Pancreas (tissue), 10 donors: ENCODE results near the gene PCDHGA9. TPM values are rescaled to one million over a fixed set of nuclear protein-coding genes. Genes with fewer than 3 reads are reported as not detected.
"Not testable (repeated sequence)": the region's sequence is repeated elsewhere in the genome, so short reads cannot be mapped to it uniquely, and the experiment has no call there.

Experiments
- ATAC-seq, 4 donors: fragments of 200-7000 bp; cut with Tn5 transposase; one replicate each; pipeline versions ENCODE4 v1.8.0 to v1.9.1; 2020; ENCODE audit warnings: mild to moderate bottlenecking in 4 of 4, moderate library complexity in 4 of 4
- DNase-seq, 6 donors: peaks; one replicate each; pipeline ENCODE4 v3.0.0-alpha.2; 2020
- FAIRE-seq: peaks from 2 replicates; lab custom pipeline; 2012; peaks lifted over from hg19 to GRCh38; lab: Jason Lieb, UNC
- H3K27ac ChIP-seq, 4 donors: fragments of 200-600 bp; sonication (generic); 1 replicate in 3 of 4; 2 replicates in 1 of 4; pipeline versions ENCODE4 v1.5.0 to v1.8.0; 2020
- H3K27me3 ChIP-seq, 4 donors: fragments of 200-600 bp; one replicate each; pipeline ENCODE4 v1.8.0; 2021
- H3K36me3 ChIP-seq, 3 donors: fragments of 200-600 bp; sonication (generic) in 1 of 3; one replicate each; pipeline versions ENCODE4 v1.5.0 to v1.8.0; 2020 to 2021
- H3K4me1 ChIP-seq, 3 donors: fragments of 200-600 bp; one replicate each; pipeline ENCODE4 v1.8.0; 2021
- H3K4me3 ChIP-seq, 4 donors: fragments of 200-600 bp; sonication (generic) in 2 of 4; one replicate each; pipeline versions ENCODE4 v1.5.0 to v1.8.0; 2020 to 2021
- H3K9me3 ChIP-seq, 4 donors: fragments of 200-600 bp; one replicate each; pipeline ENCODE4 v1.8.0; 2021
- WGBS, 2 donors: extraction: QIAGEN DNeasy Blood & Tissue Kit; methylation state at CpG; one replicate each; pipeline ENCODE4 v1.1.7; 2013; 5-methylcytosine and 5-hydroxymethylcytosine counted together
- intact Hi-C, 3 donors: fragments of 100-400 bp; cut with DNase I; formaldehyde crosslinking; loops; one replicate each; pipeline versions ENCODE4 v1.11.1 to v1.14.2; 2022
- polyA plus RNA-seq, 2 donors: library from polyadenylated mRNA; stranded (reverse); fragments of 200-250 nt; gene quantifications; one replicate each; pipeline ENCODE4 v1.2.3, GENCODE V29; 2013
- total RNA-seq, 6 donors: library from RNA; stranded (reverse); fragmentation: NEBNext Ultra II Directional in 4 of 6; extraction: Animal tissue kit (Norgen Biotek cat#: 25700) in 4 of 6; gene quantifications; one replicate each; pipeline versions ENCODE4 v1.2.1 to v1.2.4, GENCODE V29; 2021 to 2023
- TF ChIP-seq, protein P1 (sequence below), 4 donors: fragments of 200-600 bp; sonication (generic) in 3 of 4; IDR thresholded peaks; one replicate each; pipeline versions ENCODE4 v1.5.0 to v1.8.0; 2021; ENCODE audit warnings: antibody characterized with exemption in 4 of 4
- donor health status: healthy with polysubstance abuse.
- donor health status: DM: no; HTN: no; CAD: no; lungs with moderate emphysema.
- donor health status: DM: no; HTN: no; CAD: no.
- donor health status: control.
- donor health status: control.
- donor health status: Bipolar disorder and iron deficiency.
- donor health status: DM: yes; HTN: yes; CAD: no.
- donor health status: DM: no; HTN: no; CAD: no.
- donor health status: DM: no; HTN: no; CAD: no.
- donor health status: DM: yes; HTN: yes; CAD: no.

The PCDHGA9 gene
- total and polyA plus RNA-seq, 8 donors, result 0.31 to 3.0 (median 2.0) TPM

GRCh38 chr5:141382469-141383294 is 19.9 kb upstream of the PCDHGA9 start, which contains the start of gene PCDHGA7:
Gene PCDHGA7 (plus strand): TSS chr5:141382742. CDS start chr5:141382900, 158 bp downstream.
- Histone ChIP-seq H3K9me3 (peaks cover 0 to 20% (median 0%) of the 10 kb centered on the region in 4 donors), H3K27me3 (no peaks in the 10 kb centered on the region), H3K4me3 (peak within 1 kb of the TSS in 2 of 4 donors; percentile 8 to 17), H3K4me1 (no peaks in the 10 kb centered on the region), H3K36me3 (no peaks in the 10 kb centered on the region), H3K27ac (no peak within 1 kb of the TSS)
- FAIRE-seq (no peak), ATAC-seq (peak in 1 of 4 donors; percentile 49), DNase-seq (no peak)
- intact Hi-C loops, result loop anchor here in 1 of 3 donors (10.0 kb wide), 1 partner anchor 228 kb away; the partner anchor contains the start of gene PCDHB6
- WGBS, 2 donors, result 11 to 14% methylated on average over 37 of the region's 37 CpGs
- TF ChIP-seq, protein P1, sequence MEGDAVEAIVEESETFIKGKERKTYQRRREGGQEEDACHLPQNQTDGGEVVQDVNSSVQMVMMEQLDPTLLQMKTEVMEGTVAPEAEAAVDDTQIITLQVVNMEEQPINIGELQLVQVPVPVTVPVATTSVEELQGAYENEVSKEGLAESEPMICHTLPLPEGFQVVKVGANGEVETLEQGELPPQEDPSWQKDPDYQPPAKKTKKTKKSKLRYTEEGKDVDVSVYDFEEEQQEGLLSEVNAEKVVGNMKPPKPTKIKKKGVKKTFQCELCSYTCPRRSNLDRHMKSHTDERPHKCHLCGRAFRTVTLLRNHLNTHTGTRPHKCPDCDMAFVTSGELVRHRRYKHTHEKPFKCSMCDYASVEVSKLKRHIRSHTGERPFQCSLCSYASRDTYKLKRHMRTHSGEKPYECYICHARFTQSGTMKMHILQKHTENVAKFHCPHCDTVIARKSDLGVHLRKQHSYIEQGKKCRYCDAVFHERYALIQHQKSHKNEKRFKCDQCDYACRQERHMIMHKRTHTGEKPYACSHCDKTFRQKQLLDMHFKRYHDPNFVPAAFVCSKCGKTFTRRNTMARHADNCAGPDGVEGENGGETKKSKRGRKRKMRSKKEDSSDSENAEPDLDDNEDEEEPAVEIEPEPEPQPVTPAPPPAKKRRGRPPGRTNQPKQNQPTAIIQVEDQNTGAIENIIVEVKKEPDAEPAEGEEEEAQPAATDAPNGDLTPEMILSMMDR (IDR thresholded peaks at IDR 0.05), result no peak

DNA sequence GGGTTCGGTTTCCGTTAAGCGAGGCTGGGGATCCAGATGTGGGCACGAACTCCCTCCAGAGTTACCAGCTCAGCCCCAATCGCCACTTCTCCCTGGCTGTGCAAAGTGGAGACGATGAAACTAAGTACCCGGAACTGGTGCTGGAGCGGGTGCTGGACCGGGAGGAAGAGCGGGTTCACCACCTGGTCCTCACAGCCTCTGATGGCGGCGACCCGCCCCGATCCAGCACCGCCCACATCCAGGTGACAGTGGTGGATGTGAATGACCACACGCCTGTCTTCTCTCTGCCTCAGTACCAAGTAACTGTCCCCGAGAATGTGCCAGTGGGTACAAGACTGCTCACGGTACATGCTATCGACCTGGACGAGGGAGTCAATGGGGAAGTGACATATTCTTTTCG is 19.2 kb upstream of the PCDHGA9 start:
- intact Hi-C loops, result loop anchor here in 1 of 3 donors (10.0 kb wide), 1 partner anchor 229 kb away; the partner anchor contains the start of gene PCDHB6
- TF ChIP-seq, protein P1 (IDR thresholded peaks at IDR 0.05), result no peak
- Histone ChIP-seq H3K9me3 (peaks cover 0 to 21% (median 0%) of the 10 kb centered on the region in 4 donors), H3K27me3 (no peaks in the 10 kb centered on the region), H3K4me3 (peak overlapping the region in 2 of 4 donors; percentile 8 to 17), H3K36me3 (no peaks in the 10 kb centered on the region), H3K4me1 (no peaks in the 10 kb centered on the region), H3K27ac (no peak overlapping the region)
- DNase-seq (no peak), ATAC-seq (no peak), FAIRE-seq (no peak)
- 24 to 33% methylated on average over 21 of the region's 21 CpGs for WGBS, 2 donors

- intact Hi-C loops, result loop anchor here in 1 of 3 donors (10.0 kb wide), 1 partner anchor 230 kb away; the partner anchor contains the start of gene PCDHB6
- Histone ChIP-seq H3K9me3 (peaks cover 0 to 35% (median under 1%) of the 10 kb centered on the region in 4 donors), H3K27me3 (no peaks in the 10 kb centered on the region), H3K4me3 (no peak overlapping the region), H3K4me1 (no peaks in the 10 kb centered on the region), H3K36me3 (no peaks in the 10 kb centered on the region), H3K27ac (no peak overlapping the region)
- TF ChIP-seq, protein P1 (IDR thresholded peaks at IDR 0.05), result no peak
- no peak for FAIRE-seq
- no peak for ATAC-seq
- DNase-seq, result no peak
- 36 to 44% methylated on average over 39 to 43 of the region's 43 CpGs for WGBS, 2 donors
These were observed 17.9 kb upstream of the PCDHGA9 start for GRCh38 chr5:141384471-141385267.

- not testable (repeated sequence) for FAIRE-seq
- peaks cover 0 to 34% (median 2%) of the 10 kb centered on the region in 4 donors for H3K9me3 ChIP-seq
These were observed 14.8 kb upstream of the PCDHGA9 start, which contains the start of gene PCDHGB4 for GRCh38 chr5:141387557-141388311. Gene PCDHGB4 (plus strand): TSS chr5:141387698. CDS start chr5:141387885, 187 bp downstream.

More at GRCh38 chr5:141387557-141388311, 14.8 kb upstream of the PCDHGA9 start, which contains the start of gene PCDHGB4:
- peak; percentile 60 to 94 (median 82) for ATAC-seq
- not testable (repeated sequence) for DNase-seq, H3K4me1 ChIP-seq, H3K27me3 ChIP-seq, H3K36me3 ChIP-seq, H3K27ac ChIP-seq
- WGBS, 2 donors, result 6 to 10% methylated on average over 17 to 21 of the region's 40 CpGs
- H3K4me3 ChIP-seq, result peak within 1 kb of the TSS in 1 of 4 donors; percentile 7
- intact Hi-C loops, result loop anchor here in 1 of 3 donors (10.0 kb wide), 1 partner anchor 233 kb away; the partner anchor contains the start of gene PCDHB6
